Activated T-cell treated with anti-CD3 and anti-CD28 coated beads for 1 hour (primary cell): ENCODE data around the gene CHST11.
A peak's percentile ranks its signal among the peaks of the same experiment; 100 is the strongest.

Experiments used
- DNase-seq: peaks from one replicate; pipeline ENCODE4 v3.0.0-alpha.2; 2020; ENCODE audit warnings: low read depth

Gene CHST11

GRCh38 chr12:104761611-104762010 lies 304.9 kb downstream of the CHST11 start:
- no peak for DNase-seq

- no peak for DNase-seq
Observed at GRCh38 chr12:104763168-104763805, 306.5 kb downstream of the CHST11 start.

- DNase-seq, result no peak
Observed at GRCh38 chr12:104764225-104765091, 307.7 kb downstream of the CHST11 start.

- DNase-seq, result no peak
Observed at GRCh38 chr12:104767261-104767660, 310.5 kb downstream of the CHST11 start.

GRCh38 chr12:104768033-104768432 lies 311.3 kb downstream of the CHST11 start:
- no peak for DNase-seq

- no peak for DNase-seq
Observed at GRCh38 chr12:104769144-104769561, 312.4 kb downstream of the CHST11 start.

- DNase-seq, result no peak
Observed at GRCh38 chr12:104772336-104772735, 315.6 kb downstream of the CHST11 start.

- no peak for DNase-seq
Observed at GRCh38 chr12:104775731-104776231, 319.0 kb downstream of the CHST11 start.

- no peak for DNase-seq
Observed at GRCh38 chr12:104779134-104779533, 322.4 kb downstream of the CHST11 start.

GRCh38 chr12:104782296-104782695 lies 325.5 kb downstream of the CHST11 start:
- no peak for DNase-seq

- no peak for DNase-seq
Observed at GRCh38 chr12:104784592-104784991, 327.8 kb downstream of the CHST11 start.

GRCh38 chr12:104785886-104786285 lies 329.1 kb downstream of the CHST11 start:
- DNase-seq, result no peak

- DNase-seq, result no peak
Observed at GRCh38 chr12:104786352-104786751, 329.6 kb downstream of the CHST11 start.

GRCh38 chr12:104788840-104789271 lies 332.1 kb downstream of the CHST11 start:
- DNase-seq, result no peak

GRCh38 chr12:104790296-104791125 lies 333.8 kb downstream of the CHST11 start:
- DNase-seq, result peak; percentile 33

GRCh38 chr12:104792570-104792969 lies 335.8 kb downstream of the CHST11 start:
- DNase-seq, result no peak

- no peak for DNase-seq
Observed at GRCh38 chr12:104793285-104793684, 336.5 kb downstream of the CHST11 start.

GRCh38 chr12:104793968-104794367 lies 337.2 kb downstream of the CHST11 start:
- no peak for DNase-seq

GRCh38 chr12:104796475-104796862 lies 339.7 kb downstream of the CHST11 start:
- no peak for DNase-seq

- no peak for DNase-seq
Observed at GRCh38 chr12:104799458-104799857, 342.7 kb downstream of the CHST11 start.

GRCh38 chr12:104801005-104801404 lies 344.3 kb downstream of the CHST11 start:
- no peak for DNase-seq

- no peak for DNase-seq
Observed at GRCh38 chr12:104801427-104801826, 344.7 kb downstream of the CHST11 start.
